Gastroesophageal sphincter (tissue), 3 donors: ENCODE results near the gene MTARC1.

Experiments used
- CTCF ChIP-seq, 4 experiments: fragments of 200-600 bp in 2 of 4; fragments of 450-650 bp in 2 of 4; sonication (generic) in 1 of 4; IDR thresholded peaks; one replicate each; pipeline ENCODE4 v1.5.1; 2017 to 2019; ENCODE audit warnings: antibody characterized with exemption in 4 of 4, mild to moderate bottlenecking in 2 of 4, moderate library complexity in 2 of 4
- POLR2A ChIP-seq, 2 donors: fragments of 450-650 bp; IDR thresholded peaks; one replicate each; pipeline ENCODE4 v1.6.1; 2017; ENCODE audit warnings: antibody characterized with exemption in 2 of 2, mild to moderate bottlenecking in 2 of 2, moderate library complexity in 1 of 2

GRCh38 chr1:220767312-220768125 is 19.2 kb upstream of the MTARC1 start:
- TF ChIP-seq POLR2A (IDR thresholded peaks at IDR 0.05) (no peak), CTCF (IDR thresholded peaks at IDR 0.05) (no peak)
